ENCODE measurements around the gene MAP2. TPM values are rescaled to one million over a fixed set of nuclear protein-coding genes. Genes with fewer than 3 reads are reported as not detected.

Gene MAP2
- total and polyA plus RNA-seq, 2 donors (not counting 1 experiment from before 2014, with no cell fraction given), result 1.8 to 3.0 TPM

GRCh38 chr2:209388446-209389037, 35.3 kb upstream of the MAP2 start:
- TF ChIP-seq CTCF (IDR thresholded peaks at IDR 0.05) (no peak), EZH2 (IDR thresholded peaks at IDR 0.05; ENCODE audit: borderline replicate concordance, insufficient read depth, low read depth, low read length, poor library complexity, severe bottlenecking) (no peak)
- intact Hi-C loops (cut with micrococcal nuclease), result no loop called here
- Histone ChIP-seq H3K4me3 (ENCODE audit: control extremely low read depth in 1 of 5, extremely low read depth in 1 of 5, insufficient read depth in 1 of 5, low read depth in 2 of 5, low read length in 4 of 5) (no peak overlapping the region), H3K4me1 (ENCODE audit: control insufficient read depth in 2 of 2, insufficient read depth in 2 of 2, low read length in 2 of 2) (no peaks in the 10 kb centered on the region), H3K9ac (ENCODE audit: low read length) (no peak overlapping the region), H3K4me2 (replicated peaks; ENCODE audit: low read depth, low read length, poor library complexity, severe bottlenecking) (no peak overlapping the region), H3K36me3 (replicated peaks in 1 of 2; ENCODE audit: control extremely low read depth in 1 of 2, control insufficient read depth in 1 of 2, extremely low read depth in 1 of 2, insufficient read depth in 2 of 2, low read length in 1 of 2) (no peaks in the 10 kb centered on the region), H2AFZ (ENCODE audit: insufficient read depth, low read depth, low read length, poor library complexity, severe bottlenecking) (no peak overlapping the region), H3K27ac (ENCODE audit: low read length in 2 of 2) (no peak overlapping the region), H4K20me1 (ENCODE audit: control insufficient read depth, insufficient read depth, low read length, poor library complexity, severe bottlenecking) (no peaks in the 10 kb centered on the region), H3K79me2 (ENCODE audit: control insufficient read depth, insufficient read depth, low read length) (no peaks in the 10 kb centered on the region), H3K27me3 (replicated peaks in 1 of 4; ENCODE audit: control extremely low read depth in 1 of 4, control insufficient read depth in 3 of 4, insufficient read depth in 4 of 4, low read length in 3 of 4) (peaks cover 1 to 20% (median 8%) of the 10 kb centered on the region in 4 experiments), H3K9me3 (ENCODE audit: control extremely low read depth in 1 of 3, control insufficient read depth in 2 of 3, insufficient read depth in 1 of 3, low read length in 2 of 3) (peaks cover 0 to 5% (median 0%) of the 10 kb centered on the region in 3 donors)
- Mint-ChIP-seq H3K27ac (no peak overlapping the region), H3K27me3 (peaks cover 33% of the 10 kb centered on the region), H3K4me3 (no peak overlapping the region), H3K4me1 (no peaks in the 10 kb centered on the region), H3K9me3 (ENCODE audit: insufficient read depth) (peaks cover 4% of the 10 kb centered on the region)
- WGBS (ENCODE audit: insufficient coverage), result 94% methylated on average over 2 of the region's 4 CpGs
- ChIA-PET CTCF (interaction anchor here (0.6 kb wide), 1 partner anchor 15 kb away, joined by 4 read pairs; no protein-coding TSS in a partner anchor), POLR2A (no interaction called here)
- ATAC-seq (ENCODE audit: low read depth) (no peak), DNase-seq (no peak)

DNA sequence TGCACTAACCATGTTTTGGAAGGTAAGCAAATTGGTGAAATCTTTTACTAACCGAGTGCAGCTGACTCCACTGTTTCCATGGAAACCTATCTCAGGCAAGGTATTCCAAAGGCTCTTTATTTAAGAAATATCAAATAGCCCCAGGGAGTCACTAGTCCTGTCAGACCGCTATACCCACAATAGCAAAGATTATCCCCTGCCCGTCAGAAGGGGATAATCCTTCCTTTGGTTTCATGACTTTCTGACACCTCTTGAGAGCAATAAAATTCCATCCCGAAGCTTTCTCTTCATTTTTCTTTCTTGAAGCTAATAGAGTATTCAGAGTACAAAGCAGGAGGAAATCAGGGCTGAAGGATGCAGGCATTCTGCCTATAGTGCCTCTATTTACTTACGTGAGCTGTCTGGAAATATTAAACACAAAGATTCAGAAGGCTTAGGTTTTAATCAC, 34.7 kb upstream of the MAP2 start:
- Histone ChIP-seq H3K4me3 (ENCODE audit: control extremely low read depth in 1 of 5, extremely low read depth in 1 of 5, insufficient read depth in 1 of 5, low read depth in 2 of 5, low read length in 4 of 5) (no peak overlapping the region), H3K9me3 (ENCODE audit: control extremely low read depth in 1 of 3, control insufficient read depth in 2 of 3, insufficient read depth in 1 of 3, low read length in 2 of 3) (peaks cover 0 to 5% (median 0%) of the 10 kb centered on the region in 3 donors), H3K9ac (ENCODE audit: low read length) (no peak overlapping the region), H3K36me3 (replicated peaks in 1 of 2; ENCODE audit: control extremely low read depth in 1 of 2, control insufficient read depth in 1 of 2, extremely low read depth in 1 of 2, insufficient read depth in 2 of 2, low read length in 1 of 2) (no peaks in the 10 kb centered on the region), H3K27ac (ENCODE audit: low read length in 2 of 2) (no peak overlapping the region), H3K27me3 (replicated peaks in 1 of 4; ENCODE audit: control extremely low read depth in 1 of 4, control insufficient read depth in 3 of 4, insufficient read depth in 4 of 4, low read length in 3 of 4) (peaks cover 1 to 20% (median 8%) of the 10 kb centered on the region in 4 experiments), H3K79me2 (ENCODE audit: control insufficient read depth, insufficient read depth, low read length) (no peaks in the 10 kb centered on the region), H2AFZ (ENCODE audit: insufficient read depth, low read depth, low read length, poor library complexity, severe bottlenecking) (no peak overlapping the region), H3K4me1 (ENCODE audit: control insufficient read depth in 2 of 2, insufficient read depth in 2 of 2, low read length in 2 of 2) (no peaks in the 10 kb centered on the region), H4K20me1 (ENCODE audit: control insufficient read depth, insufficient read depth, low read length, poor library complexity, severe bottlenecking) (no peaks in the 10 kb centered on the region), H3K4me2 (replicated peaks; ENCODE audit: low read depth, low read length, poor library complexity, severe bottlenecking) (no peak overlapping the region)
- no peak overlapping the region for H3K27ac Mint-ChIP-seq
- TF ChIP-seq CTCF (IDR thresholded peaks at IDR 0.05) (no peak), EZH2 (IDR thresholded peaks at IDR 0.05; ENCODE audit: borderline replicate concordance, insufficient read depth, low read depth, low read length, poor library complexity, severe bottlenecking) (no peak)
- 60% methylated on average over 1 of the region's 5 CpGs for WGBS (ENCODE audit: insufficient coverage)
- ChIA-PET POLR2A (no interaction called here), CTCF (interaction anchor here (0.6 kb wide), 1 partner anchor 15 kb away, joined by 4 read pairs; no protein-coding TSS in a partner anchor)
- intact Hi-C loops (cut with micrococcal nuclease), result no loop called here
- H3K4me1 Mint-ChIP-seq, result no peaks in the 10 kb centered on the region
- ATAC-seq (ENCODE audit: low read depth) (no peak), DNase-seq (no peak)
- H3K9me3 Mint-ChIP-seq (ENCODE audit: insufficient read depth), result peaks cover 4% of the 10 kb centered on the region
- H3K4me3 Mint-ChIP-seq, result no peak overlapping the region
- peaks cover 34% of the 10 kb centered on the region for H3K27me3 Mint-ChIP-seq

Data from B cell (primary cell).